PC-3 (cell line): ENCODE data around the gene NCKIPSD. TPM values are rescaled to one million over a fixed set of nuclear protein-coding genes. Genes with fewer than 3 reads are reported as not detected.

Experiments used
- ATAC-seq: fragments of 200-7000 bp; cut with Tn5 transposase; 2 replicates; pipeline ENCODE4 v1.9.1; 2020; ENCODE audit warnings: mild to moderate bottlenecking, moderate library complexity
- BruUV-seq: library from RNA; stranded (reverse); fragments of 400-500 nt; replicated peaks from 2 replicates; lab custom pipeline; 2021; lab: Mats Ljungman, UMichigan
- CTCF ChIA-PET: fragments of 300-600 bp; sonication (Branson Sonifier 250); formaldehyde crosslinking; loops from one replicate; lab custom pipeline; 2022; ENCODE audit warnings: antibody characterized with exemption; lab: Charles Lee
- POLR2A ChIA-PET: fragments of 300-600 bp; sonication (Branson Sonifier 250); formaldehyde crosslinking; loops from one replicate; lab custom pipeline; 2022; ENCODE audit warnings: antibody characterized with exemption; ENCODE audit not compliant: unreplicated experiment; lab: Charles Lee
- DNase-seq: peaks from one replicate; pipeline ENCODE4 v3.0.0-alpha.2; 2015
- H2AFZ ChIP-seq: fragments of 300-600 bp; sonication (generic); 2 replicates; pipeline ENCODE4 v1.6.0; 2016; ENCODE audit warnings: antibody characterized with exemption, low read length
- H3F3A ChIP-seq: fragments of 300-600 bp; sonication (generic); one replicate; pipeline ENCODE4 v1.6.0; 2017; ENCODE audit warnings: antibody characterized with exemption, low read length, control low read depth, mild to moderate bottlenecking; ENCODE audit not compliant: unreplicated experiment
- H3K27ac ChIP-seq: fragments of 300-600 bp; sonication (generic); 2 replicates; pipeline ENCODE4 v1.5.1; 2016; ENCODE audit warnings: mild to moderate bottlenecking, low read length
- H3K27me3 ChIP-seq: fragments of 300-600 bp; sonication (generic); 2 replicates; pipeline ENCODE4 v1.6.1; 2016; ENCODE audit warnings: low read length, mixed read lengths
- H3K36me3 ChIP-seq: fragments of 300-600 bp; sonication (generic); 2 replicates; pipeline ENCODE4 v1.6.1; 2016; ENCODE audit warnings: low read depth, mixed run types, low read length, mixed read lengths
- H3K4me1 ChIP-seq: fragments of 300-600 bp; sonication (generic); 2 replicates; pipeline ENCODE4 v1.5.1; 2016; ENCODE audit warnings: low read length; ENCODE audit not compliant: insufficient read depth
- H3K4me2 ChIP-seq: fragments of 300-600 bp; sonication (generic); 2 replicates; pipeline ENCODE4 v1.6.0; 2016; ENCODE audit warnings: low read length
- H3K4me3 ChIP-seq: fragments of 300-600 bp; sonication (generic); 2 replicates; pipeline ENCODE4 v1.5.1; 2016; ENCODE audit warnings: mild to moderate bottlenecking, low read length, mixed read lengths
- H3K79me2 ChIP-seq: fragments of 300-600 bp; sonication (generic); 2 replicates; pipeline ENCODE4 v1.6.1; 2017; ENCODE audit warnings: low read length, mixed read lengths
- H3K9ac ChIP-seq: fragments of 300-600 bp; sonication (generic); 2 replicates; pipeline ENCODE4 v1.6.0; 2016; ENCODE audit warnings: mild to moderate bottlenecking, low read length
- H3K9me2 ChIP-seq: fragments of 300-600 bp; sonication (generic); replicated peaks from 2 replicates; pipeline ENCODE4 v1.6.1; 2016; ENCODE audit warnings: mixed run types, low read length, mixed read lengths
- H3K9me3 ChIP-seq: fragments of 300-600 bp; sonication (generic); 2 replicates; pipeline ENCODE4 v1.6.1; 2016; ENCODE audit warnings: low read length, mixed read lengths
- H4K20me1 ChIP-seq: fragments of 300-600 bp; sonication (generic); 2 replicates; pipeline ENCODE4 v1.6.1; 2016; ENCODE audit warnings: low read length, mixed read lengths
- EZH2 ChIP-seq: fragments of 300-600 bp; sonication (generic); IDR thresholded peaks from one replicate; pipeline ENCODE4 v1.6.1; 2017; ENCODE audit warnings: antibody characterized with exemption, mild to moderate bottlenecking, low read length; ENCODE audit not compliant: unreplicated experiment
- EZH2phosphoT487 ChIP-seq: fragments of 300-600 bp; sonication (generic); IDR thresholded peaks from 2 replicates; pipeline ENCODE4 v1.6.1; 2018; ENCODE audit warnings: mild to moderate bottlenecking, antibody characterized with exemption, low read length, borderline replicate concordance
- intact Hi-C: fragments of 100-400 bp; cut with micrococcal nuclease; formaldehyde crosslinking; loops from 2 replicates; pipeline ENCODE4 v1.9.0; 2023
- total RNA-seq: library from RNA; depleted of rRNA; stranded (reverse); fragments of >200 nt; gene quantifications from 2 replicates; pipeline ENCODE4 v1.2.3, GENCODE V29; 2014
- TF ChIP-seq, protein P1 (sequence below): fragments of 300-600 bp; sonication (generic); conservative IDR thresholded peaks from 2 replicates; pipeline ENCODE4 v1.5.1; 2017; ENCODE audit warnings: antibody characterized with exemption, low read depth, mild to moderate bottlenecking, low read length

The NCKIPSD gene
- total RNA-seq, 1 experiment from 2014 or later = 66.8 TPM

- H3K27ac ChIP-seq = no peak overlapping the region
- peaks cover 49% of the 10 kb centered on the region for H3K36me3 ChIP-seq
These were observed 4.7 kb downstream of the NCKIPSD start for GRCh38 chr3:48680811-48681540.

DNA sequence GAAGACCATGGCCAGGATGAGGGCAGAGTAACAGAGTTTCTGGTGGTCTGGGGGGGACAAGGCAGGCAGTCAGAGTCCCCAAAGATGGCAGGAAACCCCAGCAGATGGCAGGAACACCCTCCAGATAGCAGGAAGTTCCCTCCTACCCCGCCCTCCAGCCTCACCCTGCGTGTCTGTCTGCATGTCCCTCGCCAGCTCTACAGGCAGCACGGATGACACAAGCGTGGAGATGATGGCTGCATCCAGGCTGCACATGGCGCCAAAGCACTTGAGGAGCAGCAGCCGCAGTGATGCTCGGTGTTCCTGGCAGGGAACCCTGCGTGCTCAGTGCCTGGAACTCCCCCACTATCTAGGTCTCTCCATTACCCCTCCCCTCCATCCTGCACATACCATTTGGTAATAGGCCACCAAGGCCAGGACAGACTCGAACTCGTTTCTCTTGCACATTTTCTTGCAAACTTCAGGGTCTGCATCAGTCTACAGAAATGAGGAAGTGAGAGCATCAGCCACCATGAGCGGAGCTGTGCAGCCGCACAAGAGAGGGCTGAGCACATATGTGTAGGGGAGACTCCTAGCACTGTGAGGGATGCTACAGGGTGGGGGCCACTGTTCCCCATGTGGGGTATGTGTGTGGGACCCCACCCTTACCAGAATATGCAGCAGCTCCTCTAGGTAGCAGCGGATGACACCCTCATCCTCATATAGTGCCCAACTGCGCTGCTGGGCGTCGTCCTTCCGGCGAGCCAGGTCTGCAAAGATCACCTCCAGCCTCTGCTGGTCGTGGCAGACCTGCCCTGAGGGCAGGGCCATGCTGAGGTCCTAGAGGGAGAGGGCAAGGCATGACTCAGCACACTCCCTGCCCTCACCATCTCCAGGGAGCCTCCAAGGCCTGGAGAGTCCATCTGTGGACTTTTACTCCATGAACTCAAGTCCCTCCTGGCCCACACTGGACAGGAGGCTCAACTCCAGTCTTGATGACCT, 6.0 kb downstream of the NCKIPSD start:
- TF ChIP-seq EZH2phosphoT487 = no peak
- TF ChIP-seq EZH2 = no peak
- TF ChIP-seq, protein P1, sequence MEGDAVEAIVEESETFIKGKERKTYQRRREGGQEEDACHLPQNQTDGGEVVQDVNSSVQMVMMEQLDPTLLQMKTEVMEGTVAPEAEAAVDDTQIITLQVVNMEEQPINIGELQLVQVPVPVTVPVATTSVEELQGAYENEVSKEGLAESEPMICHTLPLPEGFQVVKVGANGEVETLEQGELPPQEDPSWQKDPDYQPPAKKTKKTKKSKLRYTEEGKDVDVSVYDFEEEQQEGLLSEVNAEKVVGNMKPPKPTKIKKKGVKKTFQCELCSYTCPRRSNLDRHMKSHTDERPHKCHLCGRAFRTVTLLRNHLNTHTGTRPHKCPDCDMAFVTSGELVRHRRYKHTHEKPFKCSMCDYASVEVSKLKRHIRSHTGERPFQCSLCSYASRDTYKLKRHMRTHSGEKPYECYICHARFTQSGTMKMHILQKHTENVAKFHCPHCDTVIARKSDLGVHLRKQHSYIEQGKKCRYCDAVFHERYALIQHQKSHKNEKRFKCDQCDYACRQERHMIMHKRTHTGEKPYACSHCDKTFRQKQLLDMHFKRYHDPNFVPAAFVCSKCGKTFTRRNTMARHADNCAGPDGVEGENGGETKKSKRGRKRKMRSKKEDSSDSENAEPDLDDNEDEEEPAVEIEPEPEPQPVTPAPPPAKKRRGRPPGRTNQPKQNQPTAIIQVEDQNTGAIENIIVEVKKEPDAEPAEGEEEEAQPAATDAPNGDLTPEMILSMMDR = no peak
- no peak for ATAC-seq
- Histone ChIP-seq H3K36me3 (peaks cover 52% of the 10 kb centered on the region), H3K9me2 (no peaks in the 10 kb centered on the region), H3K4me2 (no peak overlapping the region), H3K9me3 (no peaks in the 10 kb centered on the region), H2AFZ (no peak overlapping the region), H3F3A (no peaks in the 10 kb centered on the region), H3K27ac (no peak overlapping the region), H3K4me1 (peaks cover 18% of the 10 kb centered on the region), H4K20me1 (0 out of 2 replicates have a peak, but pooled peaks cover 4% of the 10 kb centered on the region), H3K27me3 (no peaks in the 10 kb centered on the region), H3K79me2 (peaks cover 22% of the 10 kb centered on the region), H3K4me3 (no peak overlapping the region), H3K9ac (no peak overlapping the region)
- CTCF ChIA-PET = no interaction called here
- POLR2A ChIA-PET = no interaction called here
- no TSS peak for BruUV-seq
- intact Hi-C loops = loop anchor here (5.0 kb wide), 1 partner anchor 117 kb away; the partner anchor contains the start of gene UCN2
- no peak for DNase-seq

More at GRCh38 chr3:48680811-48681540, 4.7 kb downstream of the NCKIPSD start:
- Histone ChIP-seq H3K9ac (no peak overlapping the region), H4K20me1 (0 out of 2 replicates have a peak, but pooled peaks cover 4% of the 10 kb centered on the region), H3K4me3 (no peak overlapping the region), H3F3A (no peaks in the 10 kb centered on the region), H3K9me2 (no peaks in the 10 kb centered on the region), H3K4me1 (peaks cover 20% of the 10 kb centered on the region), H3K79me2 (peaks cover 30% of the 10 kb centered on the region), H3K27me3 (no peaks in the 10 kb centered on the region), H2AFZ (no peak overlapping the region), H3K9me3 (no peaks in the 10 kb centered on the region), H3K4me2 (no peak overlapping the region)
- ATAC-seq = no peak
- intact Hi-C loops = loop anchor here (5.0 kb wide), 1 partner anchor 119 kb away; the partner anchor contains the start of gene UCN2
- no TSS peak for BruUV-seq
- ChIA-PET CTCF (no interaction called here), POLR2A (no interaction called here)
- DNase-seq = no peak
- TF ChIP-seq EZH2 (no peak), EZH2phosphoT487 (no peak)
- TF ChIP-seq, protein P1 = no peak
